ENCODE measurements around the gene C1orf50.
"Not testable (repeated sequence)": the region's sequence is repeated elsewhere in the genome, so short reads cannot be mapped to it uniquely, and the experiment has no call there.

The C1orf50 gene

GRCh38 chr1:42788021-42788420 lies 21.0 kb downstream of the C1orf50 start:
- no peak overlapping the region for H3K27ac Mint-ChIP-seq
- no peak overlapping the region for H3K4me3 Mint-ChIP-seq
- no peaks in the 10 kb centered on the region for H3K9me3 Mint-ChIP-seq
- H3K4me1 Mint-ChIP-seq (ENCODE audit: low read depth): peaks cover 15% of the 10 kb centered on the region
- H3K36me3 Mint-ChIP-seq (ENCODE audit: low read depth): peaks cover 10% of the 10 kb centered on the region
- H3K27me3 Mint-ChIP-seq: peaks cover 4% of the 10 kb centered on the region

- H3K4me1 Mint-ChIP-seq (ENCODE audit: low read depth): no peaks in the 10 kb centered on the region
- H3K4me3 Mint-ChIP-seq: no peak overlapping the region
- H3K27ac Mint-ChIP-seq: no peak overlapping the region
Measured at GRCh38 chr1:42793824-42794223, 26.8 kb downstream of the C1orf50 start.

GRCh38 chr1:42797414-42797813 lies 30.4 kb downstream of the C1orf50 start:
- Mint-ChIP-seq H3K9me3 (no peaks in the 10 kb centered on the region), H3K4me3 (no peak overlapping the region), H3K36me3 (ENCODE audit: low read depth) (no peaks in the 10 kb centered on the region), H3K4me1 (ENCODE audit: low read depth) (no peaks in the 10 kb centered on the region), H3K27ac (no peak overlapping the region), H3K27me3 (no peaks in the 10 kb centered on the region)

More at GRCh38 chr1:42793824-42794223, 26.8 kb downstream of the C1orf50 start:
- H3K9me3 Mint-ChIP-seq: no peaks in the 10 kb centered on the region
- H3K36me3 Mint-ChIP-seq (ENCODE audit: low read depth): no peaks in the 10 kb centered on the region
- H3K27me3 Mint-ChIP-seq: no peaks in the 10 kb centered on the region

- Mint-ChIP-seq H3K4me1 (ENCODE audit: low read depth) (no peaks in the 10 kb centered on the region), H3K4me3 (no peak overlapping the region), H3K9me3 (no peaks in the 10 kb centered on the region), H3K27me3 (no peaks in the 10 kb centered on the region), H3K36me3 (ENCODE audit: low read depth) (no peaks in the 10 kb centered on the region), H3K27ac (no peak overlapping the region)
Measured at GRCh38 chr1:42797979-42798378, 30.9 kb downstream of the C1orf50 start.

GRCh38 chr1:42801832-42802473 lies 34.9 kb downstream of the C1orf50 start:
- no peak overlapping the region for H3K4me3 Mint-ChIP-seq
- H3K36me3 Mint-ChIP-seq (ENCODE audit: low read depth): peaks cover 7% of the 10 kb centered on the region
- H3K27ac Mint-ChIP-seq: no peak overlapping the region
- H3K4me1 Mint-ChIP-seq (ENCODE audit: low read depth): no peaks in the 10 kb centered on the region
- H3K27me3 Mint-ChIP-seq: no peaks in the 10 kb centered on the region
- H3K9me3 Mint-ChIP-seq: no peaks in the 10 kb centered on the region

- H3K27me3 Mint-ChIP-seq: no peaks in the 10 kb centered on the region
- no peaks in the 10 kb centered on the region for H3K4me1 Mint-ChIP-seq (ENCODE audit: low read depth)
- H3K4me3 Mint-ChIP-seq: no peak overlapping the region
- H3K36me3 Mint-ChIP-seq (ENCODE audit: low read depth): peaks cover 7% of the 10 kb centered on the region
- H3K9me3 Mint-ChIP-seq: no peaks in the 10 kb centered on the region
- no peak overlapping the region for H3K27ac Mint-ChIP-seq
Measured at GRCh38 chr1:42806171-42806570, 39.1 kb downstream of the C1orf50 start.

- no peaks in the 10 kb centered on the region for H3K9me3 Mint-ChIP-seq
- peaks cover 7% of the 10 kb centered on the region for H3K36me3 Mint-ChIP-seq (ENCODE audit: low read depth)
- no peak overlapping the region for H3K27ac Mint-ChIP-seq
- H3K4me3 Mint-ChIP-seq: no peak overlapping the region
- no peaks in the 10 kb centered on the region for H3K27me3 Mint-ChIP-seq
- no peaks in the 10 kb centered on the region for H3K4me1 Mint-ChIP-seq (ENCODE audit: low read depth)
Measured at GRCh38 chr1:42806593-42806992, 39.5 kb downstream of the C1orf50 start.

GRCh38 chr1:42807056-42807668 lies 40.1 kb downstream of the C1orf50 start:
- Mint-ChIP-seq H3K4me1 (ENCODE audit: low read depth) (no peaks in the 10 kb centered on the region), H3K27me3 (no peaks in the 10 kb centered on the region), H3K9me3 (no peaks in the 10 kb centered on the region), H3K36me3 (ENCODE audit: low read depth) (peaks cover 7% of the 10 kb centered on the region), H3K4me3 (no peak overlapping the region), H3K27ac (no peak overlapping the region)

- Mint-ChIP-seq H3K36me3 (ENCODE audit: low read depth) (peaks cover 11% of the 10 kb centered on the region), H3K4me1 (ENCODE audit: low read depth) (peaks cover 21% of the 10 kb centered on the region)
- H3K4me3 Mint-ChIP-seq, H3K27me3 Mint-ChIP-seq, H3K27ac Mint-ChIP-seq, H3K9me3 Mint-ChIP-seq: not testable (repeated sequence)
Measured at GRCh38 chr1:42814815-42815214, 47.8 kb downstream of the C1orf50 start.

GRCh38 chr1:42815941-42816584 lies 49.0 kb downstream of the C1orf50 start:
- no peaks in the 10 kb centered on the region for H3K9me3 Mint-ChIP-seq
- H3K4me1 Mint-ChIP-seq (ENCODE audit: low read depth): peaks cover 21% of the 10 kb centered on the region
- peak overlapping the region; percentile 81 for H3K4me3 Mint-ChIP-seq
- peaks cover 11% of the 10 kb centered on the region for H3K36me3 Mint-ChIP-seq (ENCODE audit: low read depth)
- H3K27ac Mint-ChIP-seq: peak overlapping the region; percentile 76
- H3K27me3 Mint-ChIP-seq: no peaks in the 10 kb centered on the region

GRCh38 chr1:42816585-42817439 lies 49.8 kb downstream of the C1orf50 start, which contains the start of the genes ERMAP and SVBP:
TSS of gene ERMAP (plus strand) at chr1:42817122. CDS start at chr1:42830449, 13,327 bp downstream.
TSS of gene SVBP (minus strand) at chr1:42817397. CDS start at chr1:42816544, 853 bp downstream.
- Mint-ChIP-seq H3K36me3 (ENCODE audit: low read depth) (peaks cover 11% of the 10 kb centered on the region), H3K27ac (peak within 1 kb of the TSS; percentile 76), H3K27me3 (no peaks in the 10 kb centered on the region), H3K9me3 (no peaks in the 10 kb centered on the region), H3K4me1 (ENCODE audit: low read depth) (peaks cover 21% of the 10 kb centered on the region), H3K4me3 (peak within 1 kb of the TSS; percentile 81)

GRCh38 chr1:42817440-42817767 lies 50.4 kb downstream of the C1orf50 start:
- Mint-ChIP-seq H3K4me1 (ENCODE audit: low read depth) (peaks cover 21% of the 10 kb centered on the region), H3K27me3 (no peaks in the 10 kb centered on the region), H3K27ac (no peak overlapping the region), H3K9me3 (no peaks in the 10 kb centered on the region), H3K36me3 (ENCODE audit: low read depth) (peaks cover 11% of the 10 kb centered on the region), H3K4me3 (peak overlapping the region; percentile 81)

- no peaks in the 10 kb centered on the region for H3K27me3 Mint-ChIP-seq
- H3K4me3 Mint-ChIP-seq: peak overlapping the region; percentile 81
- H3K27ac Mint-ChIP-seq: no peak overlapping the region
- no peaks in the 10 kb centered on the region for H3K9me3 Mint-ChIP-seq
- H3K4me1 Mint-ChIP-seq (ENCODE audit: low read depth): peaks cover 25% of the 10 kb centered on the region
- H3K36me3 Mint-ChIP-seq (ENCODE audit: low read depth): peaks cover 9% of the 10 kb centered on the region
Measured at GRCh38 chr1:42817976-42818375, 50.9 kb downstream of the C1orf50 start.

- Mint-ChIP-seq H3K4me1 (ENCODE audit: low read depth) (peaks cover 30% of the 10 kb centered on the region), H3K9me3 (no peaks in the 10 kb centered on the region), H3K36me3 (ENCODE audit: low read depth) (peaks cover 3% of the 10 kb centered on the region), H3K4me3 (no peak overlapping the region), H3K27ac (no peak overlapping the region), H3K27me3 (no peaks in the 10 kb centered on the region)
Measured at GRCh38 chr1:42820813-42821212, 53.8 kb downstream of the C1orf50 start.

- no peak overlapping the region for H3K4me3 Mint-ChIP-seq
- H3K27me3 Mint-ChIP-seq: no peaks in the 10 kb centered on the region
Measured at GRCh38 chr1:42821690-42822089, 54.6 kb downstream of the C1orf50 start.

More at GRCh38 chr1:42821690-42822089, 54.6 kb downstream of the C1orf50 start:
- peaks cover 22% of the 10 kb centered on the region for H3K4me1 Mint-ChIP-seq (ENCODE audit: low read depth)
- H3K9me3 Mint-ChIP-seq: no peaks in the 10 kb centered on the region
- H3K27ac Mint-ChIP-seq: no peak overlapping the region
- no peaks in the 10 kb centered on the region for H3K36me3 Mint-ChIP-seq (ENCODE audit: low read depth)
